Vagina (tissue), 2 donors: ENCODE measurements around the gene SLC2A10. TPM values are rescaled to one million over a fixed set of nuclear protein-coding genes. Genes with fewer than 3 reads are reported as not detected.

Experiments used
- DNase-seq, 2 donors: peaks; one replicate each; pipeline ENCODE4 v3.0.0-alpha.2; 2017; ENCODE audit errors: extremely low spot score in 2 of 2
- H3K27ac ChIP-seq: fragments of 200-600 bp; sonication (generic); one replicate; pipeline ENCODE4 v1.5.1; 2019
- H3K27me3 ChIP-seq: fragments of 200-600 bp; sonication (generic); one replicate; pipeline ENCODE4 v1.5.1; 2019
- H3K36me3 ChIP-seq, 2 donors: fragments of 200-600 bp; sonication (generic); one replicate each; pipeline ENCODE4 v1.5.1; 2017 to 2019
- H3K4me1 ChIP-seq: fragments of 200-600 bp; sonication (generic); one replicate; pipeline ENCODE4 v1.5.1; 2019
- H3K4me3 ChIP-seq, 2 donors: fragments of 200-600 bp; sonication (generic); 1 replicate in 1 of 2; 2 replicates in 1 of 2; pipeline ENCODE4 v1.5.1; 2016 to 2019
- H3K9me3 ChIP-seq: fragments of 200-600 bp; sonication (generic); one replicate; pipeline ENCODE4 v1.5.1; 2019
- CTCF ChIP-seq, 3 experiments: fragments of 450-650 bp in 2 of 3; fragments of 200-600 bp in 1 of 3; sonication (generic) in 1 of 3; IDR thresholded peaks; one replicate each; pipeline ENCODE4 v1.5.1; 2017 to 2019; ENCODE audit warnings: antibody characterized with exemption in 3 of 3, mild to moderate bottlenecking in 2 of 3, moderate library complexity in 2 of 3
- POLR2A ChIP-seq, 2 donors: fragments of 450-650 bp; IDR thresholded peaks; one replicate each; pipeline ENCODE4 v1.6.1; 2017; ENCODE audit warnings: antibody characterized with exemption in 2 of 2, mild to moderate bottlenecking in 2 of 2, moderate library complexity in 2 of 2
- POLR2AphosphoS5 ChIP-seq, 2 donors: sonication (generic); formaldehyde crosslinking; IDR thresholded peaks; one replicate each; pipeline ENCODE4 v1.9.0; 2017; ENCODE audit warnings: antibody characterized with exemption in 2 of 2, mild to moderate bottlenecking in 2 of 2, low read depth in 1 of 2; ENCODE audit not compliant: insufficient read depth in 1 of 2
- intact Hi-C: fragments of 100-400 bp; cut with DNase I; formaldehyde crosslinking; loops from one replicate; pipeline ENCODE4 v1.15.1; 2023
- total RNA-seq: library from RNA; depleted of rRNA; stranded (reverse); fragments of >200 nt; gene quantifications from one replicate; pipeline ENCODE4 v1.2.3, GENCODE V29; 2016

SLC2A10 gene
- total RNA-seq, 1 donor from 2014 or later = 21.6 TPM

- Histone ChIP-seq H3K27ac (no peak overlapping the region), H3K27me3 (no peaks in the 10 kb centered on the region), H3K4me1 (no peaks in the 10 kb centered on the region), H3K9me3 (no peaks in the 10 kb centered on the region), H3K36me3 (no peaks in the 10 kb centered on the region), H3K4me3 (no peak overlapping the region)
- intact Hi-C loops = no loop called here
- TF ChIP-seq POLR2AphosphoS5 (IDR thresholded peaks at IDR 0.05; ENCODE audit: insufficient read depth in 1 of 2, low read depth in 1 of 2) (no peak), CTCF (IDR thresholded peaks at IDR 0.05) (no peak), POLR2A (IDR thresholded peaks at IDR 0.05) (no peak)
- DNase-seq = no peak
Measured at GRCh38 chr20:46757135-46757534, 47.7 kb downstream of the SLC2A10 start.

DNA sequence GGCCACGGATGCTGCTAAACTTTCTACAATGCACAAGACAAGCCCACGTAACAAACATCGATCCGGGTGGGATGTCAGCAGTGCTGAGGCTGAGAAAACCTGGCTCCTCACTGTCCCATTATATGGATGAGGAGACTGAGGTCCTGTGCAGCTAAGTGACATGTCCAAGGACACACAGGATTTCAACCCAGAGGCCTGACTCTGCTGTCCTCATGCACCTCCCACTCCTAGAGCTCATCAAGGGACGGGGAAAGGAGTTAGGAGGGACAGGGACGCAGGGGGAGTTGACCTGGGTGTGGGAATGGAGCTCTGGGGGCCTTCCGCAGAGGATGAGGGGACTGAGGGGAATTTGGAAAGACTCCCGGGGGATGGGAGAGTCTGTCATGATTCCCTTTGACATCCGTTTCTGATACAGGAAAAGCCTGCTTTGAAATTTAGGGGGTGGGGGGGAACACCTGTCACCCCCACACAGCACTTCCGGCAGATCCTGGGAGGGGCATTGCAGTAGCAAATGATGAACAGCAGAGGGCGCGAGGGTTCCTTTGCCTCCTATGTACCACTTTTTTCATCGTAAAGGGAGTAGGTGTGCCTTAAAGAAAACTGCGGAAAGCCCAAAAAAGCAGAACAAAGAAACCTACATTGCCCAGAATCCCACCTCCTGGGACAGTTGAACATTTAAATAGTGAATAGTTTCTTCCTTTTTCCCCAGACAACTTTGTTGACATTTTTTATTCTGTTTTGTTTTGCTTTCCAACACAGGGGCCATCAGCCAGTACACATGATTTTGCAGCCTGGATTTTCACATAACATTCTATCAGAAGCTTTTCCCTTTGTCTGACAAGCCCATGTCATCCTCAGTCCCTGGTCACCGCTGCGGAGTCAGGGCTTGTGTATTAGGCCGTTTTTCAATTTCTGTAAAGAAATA is 48.6 kb downstream of the SLC2A10 start:
- Histone ChIP-seq H3K9me3 (no peaks in the 10 kb centered on the region), H3K27ac (no peak overlapping the region), H3K4me3 (no peak overlapping the region), H3K27me3 (no peaks in the 10 kb centered on the region), H3K4me1 (no peaks in the 10 kb centered on the region), H3K36me3 (no peaks in the 10 kb centered on the region)
- TF ChIP-seq POLR2AphosphoS5 (IDR thresholded peaks at IDR 0.05; ENCODE audit: insufficient read depth in 1 of 2, low read depth in 1 of 2) (no peak), POLR2A (IDR thresholded peaks at IDR 0.05) (no peak), CTCF (IDR thresholded peaks at IDR 0.05) (peak; percentile 83 to 93 (median 92))
- intact Hi-C loops = no loop called here
- no peak for DNase-seq

DNA sequence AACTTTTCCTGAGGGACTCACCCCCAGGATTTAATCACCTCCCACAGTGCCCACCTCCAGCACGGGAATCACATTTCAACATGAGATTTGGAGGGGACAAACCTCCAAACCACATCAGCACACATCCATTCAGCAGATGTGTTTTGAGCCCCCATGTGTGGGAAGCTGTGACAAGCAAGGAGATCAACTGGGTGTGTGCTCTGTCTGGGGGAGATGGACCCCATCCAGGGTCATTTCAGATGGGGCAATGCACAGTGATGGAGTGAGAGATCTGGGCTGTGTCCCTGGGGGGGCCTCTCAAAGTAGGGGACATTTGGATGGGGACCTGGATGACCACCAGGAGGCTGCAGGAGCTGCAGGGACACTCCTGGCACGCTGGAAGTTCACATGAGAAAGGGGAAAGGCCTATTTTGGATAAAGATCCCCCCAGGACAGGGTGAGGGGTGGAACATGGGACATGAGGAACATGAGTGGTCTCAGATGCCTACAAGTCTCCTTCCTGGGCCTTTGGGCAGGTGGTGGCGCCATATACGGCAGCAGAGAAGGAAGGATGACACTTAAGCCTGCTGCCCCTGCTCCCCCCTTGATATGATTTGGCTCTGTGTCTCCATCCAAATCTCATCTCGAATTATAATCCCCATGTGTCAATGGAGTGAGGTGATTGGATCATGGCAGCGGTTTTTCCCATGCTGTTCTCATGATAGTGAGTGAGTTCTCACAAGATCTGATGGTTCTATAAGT is 49.6 kb downstream of the SLC2A10 start:
- TF ChIP-seq POLR2AphosphoS5 (IDR thresholded peaks at IDR 0.05; ENCODE audit: insufficient read depth in 1 of 2, low read depth in 1 of 2) (no peak), POLR2A (IDR thresholded peaks at IDR 0.05) (no peak), CTCF (IDR thresholded peaks at IDR 0.05) (no peak)
- no peaks in the 10 kb centered on the region for H3K4me1 ChIP-seq
- no peak for DNase-seq
- no peak overlapping the region for H3K4me3 ChIP-seq
- no peaks in the 10 kb centered on the region for H3K27me3 ChIP-seq
- H3K36me3 ChIP-seq = no peaks in the 10 kb centered on the region
- H3K9me3 ChIP-seq = no peaks in the 10 kb centered on the region
- intact Hi-C loops = no loop called here
- no peak overlapping the region for H3K27ac ChIP-seq

GRCh38 chr20:46761566-46761965 is 52.1 kb downstream of the SLC2A10 start:
- no peaks in the 10 kb centered on the region for H3K9me3 ChIP-seq
- intact Hi-C loops = loop anchor here (10.0 kb wide), 1 partner anchor 393 kb away; no protein-coding TSS in a partner anchor
- TF ChIP-seq POLR2A (IDR thresholded peaks at IDR 0.05) (no peak), CTCF (IDR thresholded peaks at IDR 0.05) (no peak), POLR2AphosphoS5 (IDR thresholded peaks at IDR 0.05; ENCODE audit: insufficient read depth in 1 of 2, low read depth in 1 of 2) (no peak)

More at GRCh38 chr20:46761566-46761965, 52.1 kb downstream of the SLC2A10 start:
- no peak overlapping the region for H3K27ac ChIP-seq
- no peaks in the 10 kb centered on the region for H3K36me3 ChIP-seq
- H3K27me3 ChIP-seq = no peaks in the 10 kb centered on the region
- H3K4me3 ChIP-seq = no peak overlapping the region
- no peaks in the 10 kb centered on the region for H3K4me1 ChIP-seq
- DNase-seq = no peak
